Endothelial cell of umbilical vein (primary cell): ENCODE measurements around the gene TMC6.

Source experiments
- CTCF ChIP-seq, 2 donors: IDR thresholded peaks; 1 replicate in 1 of 2; 2 replicates in 1 of 2; pipeline ENCODE4 v1.5.1; 2011; ENCODE audit warnings: low read length in 2 of 2, mild to moderate bottlenecking in 2 of 2, moderate library complexity in 2 of 2, control low read depth in 1 of 2, inconsistent platforms in 1 of 2, low read depth in 1 of 2; ENCODE audit not compliant: insufficient read depth in 1 of 2; ENCODE audit errors: extremely low read depth in 1 of 2
- EZH2 ChIP-seq: IDR thresholded peaks from 2 replicates; pipeline ENCODE4 v1.6.1; 2012; ENCODE audit warnings: borderline replicate concordance, low read depth, mild to moderate bottlenecking, moderate library complexity, low read length, inconsistent platforms; ENCODE audit not compliant: severe bottlenecking
- FOS ChIP-seq: IDR thresholded peaks from 2 replicates; pipeline ENCODE4 v1.6.1; 2011; ENCODE audit warnings: mild to moderate bottlenecking, low read length, moderate library complexity, borderline replicate concordance; ENCODE audit not compliant: insufficient read depth
- JUN ChIP-seq: IDR thresholded peaks from 2 replicates; pipeline ENCODE4 v1.6.1; 2011; ENCODE audit warnings: borderline replicate concordance, low read depth; ENCODE audit not compliant: insufficient read length, insufficient read depth
- MAX ChIP-seq: IDR thresholded peaks from 2 replicates; pipeline ENCODE4 v1.6.1; 2011; ENCODE audit not compliant: insufficient read depth, insufficient read length
- POLR2A ChIP-seq: IDR thresholded peaks from 2 replicates; pipeline ENCODE4 v1.6.1; 2012; ENCODE audit warnings: low read depth, mild to moderate bottlenecking, control low read depth, low read length
- POLR2AphosphoS5 ChIP-seq: IDR thresholded peaks from 2 replicates; pipeline ENCODE4 v1.6.1; 2012; ENCODE audit warnings: low read depth, mild to moderate bottlenecking, control low read depth, low read length, moderate library complexity; ENCODE audit not compliant: insufficient read depth

- TF ChIP-seq CTCF (IDR thresholded peaks at IDR 0.05; ENCODE audit: extremely low read depth in 1 of 2, insufficient read depth in 1 of 2, low read depth in 1 of 2, low read length in 2 of 2) (no peak), JUN (no peak), POLR2AphosphoS5 (no peak), POLR2A (no peak), EZH2 (no peak), MAX (no peak), FOS (no peak)
Observed at GRCh38 chr17:78174870-78175642, 46.5 kb upstream of the TMC6 start.
